Left ventricle myocardium inferior (tissue), 1 donor: ENCODE results near the gene RNF224. TPM values are rescaled to one million over a fixed set of nuclear protein-coding genes. Genes with fewer than 3 reads are reported as not detected.

Experiments
- DNase-seq: peaks from one replicate; pipeline ENCODE4 v3.0.0-alpha.2; 2020
- H3K27ac ChIP-seq: fragments of 200-600 bp; replicated peaks from 2 replicates; pipeline ENCODE4 v1.8.0; 2021
- H3K27me3 ChIP-seq: fragments of 200-600 bp; 2 replicates; pipeline ENCODE4 v1.8.0; 2021; ENCODE audit warnings: low read depth
- H3K36me3 ChIP-seq: fragments of 200-600 bp; 2 replicates; pipeline ENCODE4 v1.8.0; 2021
- H3K4me1 ChIP-seq: fragments of 200-600 bp; 2 replicates; pipeline ENCODE4 v1.8.0; 2021
- H3K4me3 ChIP-seq: fragments of 200-600 bp; 2 replicates; pipeline ENCODE4 v1.8.0; 2021; ENCODE audit warnings: mild to moderate bottlenecking, moderate library complexity
- H3K9me3 ChIP-seq: fragments of 200-600 bp; replicated peaks from 2 replicates; pipeline ENCODE4 v1.8.0; 2021
- intact Hi-C: fragments of 100-400 bp; cut with micrococcal nuclease; formaldehyde crosslinking; loops from one replicate; pipeline ENCODE4 v1.11.0; 2022
- total RNA-seq: library from RNA; stranded (reverse); fragmentation: NEBNext Ultra II Directional; extraction: Animal tissue kit (Norgen Biotek cat#: 25700); gene quantifications from one replicate; pipeline ENCODE4 v1.2.1, GENCODE V29; 2021
- TF ChIP-seq, protein P1 (sequence below): fragments of 200-600 bp; IDR thresholded peaks from 2 replicates; pipeline ENCODE4 v1.8.0; 2021; ENCODE audit warnings: antibody characterized with exemption, mild to moderate bottlenecking, borderline replicate concordance
- donor health status: DM: no; HTN: yes; CAD: no; lungs with severe emphysema.

RNF224 gene
- total RNA-seq, 1 donor from 2014 or later, result not detected

DNA sequence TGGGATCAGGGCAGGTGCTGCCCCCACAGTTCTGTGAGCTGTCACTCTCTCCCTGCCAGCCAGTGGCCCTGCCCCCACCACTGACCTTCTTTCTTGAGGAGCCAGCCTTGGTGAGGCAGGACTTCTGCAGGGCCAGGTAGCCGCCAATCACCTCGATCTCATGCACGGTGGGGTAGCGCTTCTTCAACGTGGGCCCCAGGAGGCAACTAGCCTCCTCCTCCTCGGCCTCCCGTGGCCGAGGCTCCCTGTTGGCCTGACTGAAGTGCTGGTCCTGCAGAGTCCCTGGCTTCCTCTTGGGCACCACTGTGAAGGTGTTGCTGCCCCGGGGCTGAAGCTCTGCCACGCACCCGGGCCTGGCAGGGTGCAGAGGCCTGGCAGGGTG, 28.4 kb upstream of the RNF224 start:
- Histone ChIP-seq H3K4me3 (peak overlapping the region; percentile 83), H3K27me3 (no peaks in the 10 kb centered on the region), H3K36me3 (no peaks in the 10 kb centered on the region), H3K9me3 (no peaks in the 10 kb centered on the region), H3K4me1 (peaks cover 91% of the 10 kb centered on the region), H3K27ac (peak overlapping the region; percentile 92)
- DNase-seq, result no peak
- intact Hi-C loops, result no loop called here
- TF ChIP-seq, protein P1, sequence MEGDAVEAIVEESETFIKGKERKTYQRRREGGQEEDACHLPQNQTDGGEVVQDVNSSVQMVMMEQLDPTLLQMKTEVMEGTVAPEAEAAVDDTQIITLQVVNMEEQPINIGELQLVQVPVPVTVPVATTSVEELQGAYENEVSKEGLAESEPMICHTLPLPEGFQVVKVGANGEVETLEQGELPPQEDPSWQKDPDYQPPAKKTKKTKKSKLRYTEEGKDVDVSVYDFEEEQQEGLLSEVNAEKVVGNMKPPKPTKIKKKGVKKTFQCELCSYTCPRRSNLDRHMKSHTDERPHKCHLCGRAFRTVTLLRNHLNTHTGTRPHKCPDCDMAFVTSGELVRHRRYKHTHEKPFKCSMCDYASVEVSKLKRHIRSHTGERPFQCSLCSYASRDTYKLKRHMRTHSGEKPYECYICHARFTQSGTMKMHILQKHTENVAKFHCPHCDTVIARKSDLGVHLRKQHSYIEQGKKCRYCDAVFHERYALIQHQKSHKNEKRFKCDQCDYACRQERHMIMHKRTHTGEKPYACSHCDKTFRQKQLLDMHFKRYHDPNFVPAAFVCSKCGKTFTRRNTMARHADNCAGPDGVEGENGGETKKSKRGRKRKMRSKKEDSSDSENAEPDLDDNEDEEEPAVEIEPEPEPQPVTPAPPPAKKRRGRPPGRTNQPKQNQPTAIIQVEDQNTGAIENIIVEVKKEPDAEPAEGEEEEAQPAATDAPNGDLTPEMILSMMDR, result no peak

DNA sequence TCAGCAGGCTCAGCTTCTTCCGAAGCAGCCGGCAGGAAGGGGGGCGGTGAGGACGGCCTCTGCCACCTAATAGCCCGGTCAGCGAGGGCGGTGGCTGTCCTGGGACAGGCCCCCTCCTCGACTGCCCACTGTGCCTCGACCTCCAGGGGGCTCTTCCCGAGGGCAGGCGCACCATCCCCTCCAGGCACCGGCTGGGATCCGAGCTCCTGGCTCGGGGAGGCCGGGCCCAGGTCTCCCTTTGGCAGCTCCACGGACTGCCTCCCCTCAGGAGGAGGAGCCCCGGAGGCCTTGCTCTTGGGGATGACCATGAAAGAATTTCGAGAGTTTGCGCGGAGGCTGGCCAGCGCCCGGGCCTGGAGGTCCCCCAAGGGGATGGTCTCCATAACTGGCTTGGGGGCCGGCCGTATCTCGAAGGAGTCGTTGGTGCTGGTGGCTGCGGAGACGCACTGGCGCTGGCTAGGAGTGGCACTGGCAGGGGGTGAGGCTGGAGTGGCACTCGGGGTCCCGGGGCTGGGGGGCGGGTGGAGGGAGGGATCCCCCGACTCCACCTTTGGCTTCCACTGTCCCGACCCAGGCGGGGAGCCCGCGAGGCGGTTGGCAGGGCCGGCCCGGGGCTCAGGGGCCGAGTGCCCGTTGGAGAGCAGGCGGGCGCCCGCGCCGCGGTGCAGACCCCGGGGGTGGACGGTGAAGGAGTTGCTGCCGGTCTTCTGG, 27.7 kb upstream of the RNF224 start:
- intact Hi-C loops, result no loop called here
- H3K4me3 ChIP-seq, result peak overlapping the region; percentile 83
- no peak for DNase-seq
- peaks cover 91% of the 10 kb centered on the region for H3K4me1 ChIP-seq
- H3K27ac ChIP-seq, result peak overlapping the region; percentile 92
- H3K27me3 ChIP-seq, result no peaks in the 10 kb centered on the region
- H3K36me3 ChIP-seq, result no peaks in the 10 kb centered on the region
- H3K9me3 ChIP-seq, result no peaks in the 10 kb centered on the region
- TF ChIP-seq, protein P1, result no peak

DNA sequence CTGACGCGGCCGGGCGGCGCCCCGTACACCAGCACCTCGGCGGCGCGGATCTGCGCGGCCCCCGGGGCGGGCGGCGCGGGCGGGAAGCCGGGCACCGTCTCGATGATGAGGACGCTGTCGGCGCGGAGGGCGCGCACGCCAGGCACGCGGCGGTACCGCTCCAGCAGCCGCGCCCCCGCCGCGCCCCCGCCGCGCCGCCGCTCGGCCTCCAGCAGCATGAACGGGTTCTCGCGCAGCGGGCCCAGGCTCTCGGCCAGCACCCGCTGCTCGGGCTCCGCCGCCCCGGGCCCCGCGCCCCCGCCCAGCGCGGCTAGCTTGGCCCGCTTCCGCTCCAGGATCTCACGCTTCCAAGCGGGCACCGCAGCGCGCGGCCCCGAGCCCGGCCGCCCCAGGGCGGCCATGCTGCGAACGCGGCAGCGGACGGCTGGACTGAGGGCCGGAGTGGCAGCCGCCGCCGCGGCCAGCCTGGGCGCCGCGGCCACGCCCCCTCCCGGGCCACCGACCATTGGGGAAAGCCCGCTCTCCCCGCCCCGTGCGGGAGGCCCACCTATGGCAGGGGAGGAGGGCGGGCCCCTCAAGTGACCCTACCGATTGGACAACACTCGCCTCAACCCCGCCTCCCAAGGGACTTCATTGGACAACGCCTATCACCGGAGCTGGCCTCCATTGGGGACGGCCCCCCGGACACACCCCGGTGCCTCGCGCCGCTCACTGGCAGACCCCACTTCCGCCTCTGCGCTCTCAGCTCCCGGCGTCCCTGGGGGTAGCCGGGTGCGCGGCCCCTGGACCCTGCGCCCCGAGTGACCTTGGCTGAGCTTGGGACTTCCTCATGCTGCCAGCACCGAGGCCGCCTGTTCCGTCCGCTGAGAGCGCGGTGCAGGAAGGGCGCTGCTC, 26.7 kb upstream of the RNF224 start, which contains the start of gene TPRN:
Gene TPRN, minus strand, starts transcription at position 431 of the 894 bp plus-strand sequence. Its CDS starts 30 bp downstream, at position 401.
- peak within 1 kb of the TSS; percentile 83 for H3K4me3 ChIP-seq
- peak; percentile 100 for DNase-seq
- TF ChIP-seq, protein P1, result no peak
- H3K36me3 ChIP-seq, result no peaks in the 10 kb centered on the region
- intact Hi-C loops, result no loop called here
- H3K4me1 ChIP-seq, result peaks cover 89% of the 10 kb centered on the region
- peak within 1 kb of the TSS; percentile 98 for H3K27ac ChIP-seq
- H3K27me3 ChIP-seq, result no peaks in the 10 kb centered on the region
- H3K9me3 ChIP-seq, result no peaks in the 10 kb centered on the region

DNA sequence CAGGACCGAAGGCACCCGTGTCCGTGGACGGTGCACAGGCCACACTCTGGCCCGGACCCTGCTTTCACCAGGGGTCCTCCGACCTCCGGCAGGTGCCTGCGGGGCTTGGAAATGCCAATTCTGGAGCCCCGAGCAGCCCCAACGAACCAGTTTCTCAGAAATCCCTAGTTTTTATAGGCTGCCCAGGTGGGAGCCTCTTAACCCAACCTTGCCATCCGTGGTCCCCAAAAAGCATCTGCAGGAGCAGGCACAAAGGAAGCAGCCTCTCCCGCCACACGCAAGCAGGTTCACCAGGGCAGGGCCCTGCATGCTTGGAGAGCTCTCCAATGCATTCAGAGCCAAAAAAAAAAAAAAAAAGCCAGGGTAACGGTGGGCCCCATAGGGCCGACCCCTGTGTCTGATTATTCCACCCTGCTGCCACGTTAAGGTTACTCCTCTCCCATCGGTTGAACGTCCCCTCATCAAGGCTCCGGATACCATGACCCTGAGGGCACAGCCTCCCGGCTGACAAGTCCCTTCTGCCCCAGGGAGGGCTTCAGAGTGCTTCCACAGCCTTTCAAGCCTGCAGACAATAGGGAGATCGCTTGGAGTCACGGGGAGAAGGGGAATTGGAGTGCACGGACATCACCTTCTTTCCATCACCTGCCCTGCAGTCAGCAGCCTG, 26.0 kb upstream of the RNF224 start:
- TF ChIP-seq, protein P1, result no peak
- Histone ChIP-seq H3K27me3 (no peaks in the 10 kb centered on the region), H3K36me3 (no peaks in the 10 kb centered on the region), H3K27ac (peak overlapping the region; percentile 98), H3K4me1 (peaks cover 89% of the 10 kb centered on the region), H3K9me3 (no peaks in the 10 kb centered on the region), H3K4me3 (peak overlapping the region; percentile 83)
- no peak for DNase-seq
- intact Hi-C loops, result no loop called here

DNA sequence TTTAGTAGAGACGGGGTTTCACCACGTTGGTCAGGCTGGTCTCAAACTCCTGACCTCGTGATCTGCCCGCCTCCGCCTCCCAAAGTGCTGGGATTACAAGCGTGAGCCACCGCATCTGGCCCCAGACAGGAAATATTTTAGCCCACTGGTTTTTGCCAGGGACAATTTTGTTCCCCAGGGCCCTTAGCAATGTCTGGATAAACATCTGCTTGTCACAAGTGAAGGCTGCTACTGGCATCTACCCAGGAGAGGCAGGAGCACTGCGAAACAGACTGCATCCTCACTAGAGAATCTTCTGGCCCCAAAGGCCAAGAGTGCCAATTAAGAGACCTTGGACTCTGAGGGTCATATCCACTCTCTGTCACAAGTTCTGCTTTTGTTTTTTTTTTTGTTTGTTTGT, 24.3 kb upstream of the RNF224 start:
- intact Hi-C loops, result no loop called here
- DNase-seq, result no peak
- H3K9me3 ChIP-seq, result no peaks in the 10 kb centered on the region
- no peaks in the 10 kb centered on the region for H3K27me3 ChIP-seq
- no peak overlapping the region for H3K27ac ChIP-seq
- peaks cover 80% of the 10 kb centered on the region for H3K4me1 ChIP-seq
- peak overlapping the region; percentile 91 for H3K4me3 ChIP-seq
- no peaks in the 10 kb centered on the region for H3K36me3 ChIP-seq
- TF ChIP-seq, protein P1, result no peak
